Iris pigment epithelial cell (primary cell): ENCODE results near the gene IL33.

ENCODE experiments used
- DNase-seq: peaks from one replicate; pipeline ENCODE4 v3.0.0-alpha.2; 2011; ENCODE audit warnings: low read depth

IL33 gene

DNA sequence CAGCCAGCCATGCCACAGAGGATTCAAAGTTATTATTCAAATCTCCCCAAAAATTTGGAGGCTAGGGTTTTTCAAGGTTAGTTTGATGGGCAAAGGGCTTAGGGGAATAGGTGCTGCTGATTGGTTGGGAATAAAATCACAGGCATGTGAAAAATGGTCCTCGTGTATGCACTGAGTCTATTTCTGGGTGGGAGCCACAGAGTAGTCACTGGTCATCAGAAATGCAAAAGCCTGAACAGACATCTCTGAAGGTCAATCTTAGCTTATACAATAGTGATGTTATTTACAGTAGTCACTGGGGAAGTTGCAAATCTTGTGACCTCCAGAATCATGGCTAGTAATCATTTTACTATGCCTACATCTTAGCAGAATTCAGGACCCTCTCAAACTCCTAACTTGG is 1.3 kb downstream of the IL33 start:
- DNase-seq: no peak

DNA sequence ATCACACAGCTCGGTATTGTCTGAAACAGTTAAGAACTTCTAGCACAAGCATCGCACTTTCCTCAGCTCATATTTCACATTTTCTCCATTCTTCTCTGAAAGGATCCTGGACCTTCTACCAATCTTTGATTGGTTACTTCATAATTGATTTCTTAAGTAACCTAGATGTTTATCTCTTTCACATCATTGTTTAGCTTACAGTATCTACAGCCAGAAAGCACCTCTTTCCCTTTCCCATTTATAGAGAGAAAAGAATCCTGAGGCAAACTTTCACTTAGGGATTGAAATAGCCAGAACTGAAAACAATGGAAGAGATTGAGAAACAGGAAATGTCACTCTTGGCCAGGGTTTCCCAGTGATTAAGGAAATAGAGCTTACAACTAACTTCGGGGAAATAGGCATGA is 2.5 kb downstream of the IL33 start:
- peak; percentile 84 for DNase-seq

DNA sequence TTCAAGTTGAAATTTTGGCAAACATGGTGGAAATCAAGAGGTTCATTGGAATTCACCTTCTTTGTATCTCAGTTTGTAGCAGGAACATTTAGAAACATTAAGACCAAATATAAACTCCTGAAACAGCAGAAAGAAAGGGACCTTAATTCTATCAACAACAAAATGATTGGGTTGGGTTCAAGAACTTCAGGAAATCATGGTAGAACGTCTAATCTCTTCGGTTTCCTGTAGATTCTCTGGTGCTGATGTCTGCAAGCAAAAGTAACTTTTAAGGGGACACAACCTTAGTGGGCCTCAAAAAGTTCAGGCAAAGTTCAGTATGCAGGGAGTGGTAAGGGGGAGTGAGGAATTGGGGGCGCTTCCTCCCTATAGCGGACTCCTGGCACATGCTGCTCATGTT is 3.4 kb downstream of the IL33 start:
- peak; percentile 26 for DNase-seq

- no peak for DNase-seq
Measured at GRCh38 chr9:6219981-6220380, 4.4 kb downstream of the IL33 start.

- no peak for DNase-seq
Measured at GRCh38 chr9:6224393-6225154, 9.0 kb downstream of the IL33 start.

DNA sequence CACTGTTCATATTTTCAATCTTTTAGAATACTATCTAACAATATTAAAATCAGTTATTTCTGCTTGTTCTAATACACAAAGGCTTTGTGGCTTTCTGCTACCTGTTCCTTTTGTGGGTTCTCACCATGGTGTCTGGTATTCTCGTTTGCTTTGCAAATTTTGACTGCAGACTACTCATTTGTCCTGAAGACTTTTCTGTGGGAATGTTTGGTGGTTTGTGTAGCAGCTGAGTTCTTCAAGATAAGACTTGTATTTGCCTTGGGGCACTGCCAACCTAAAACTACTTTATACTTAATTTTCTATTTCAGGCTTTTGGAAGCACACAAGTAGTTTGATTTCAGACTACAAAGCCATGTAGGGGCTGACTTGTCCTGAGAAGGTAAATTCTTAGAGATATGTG is 11.1 kb downstream of the IL33 start:
- DNase-seq: peak; percentile 75

- DNase-seq: no peak
Measured at GRCh38 chr9:6229186-6229585, 13.6 kb downstream of the IL33 start.

DNA sequence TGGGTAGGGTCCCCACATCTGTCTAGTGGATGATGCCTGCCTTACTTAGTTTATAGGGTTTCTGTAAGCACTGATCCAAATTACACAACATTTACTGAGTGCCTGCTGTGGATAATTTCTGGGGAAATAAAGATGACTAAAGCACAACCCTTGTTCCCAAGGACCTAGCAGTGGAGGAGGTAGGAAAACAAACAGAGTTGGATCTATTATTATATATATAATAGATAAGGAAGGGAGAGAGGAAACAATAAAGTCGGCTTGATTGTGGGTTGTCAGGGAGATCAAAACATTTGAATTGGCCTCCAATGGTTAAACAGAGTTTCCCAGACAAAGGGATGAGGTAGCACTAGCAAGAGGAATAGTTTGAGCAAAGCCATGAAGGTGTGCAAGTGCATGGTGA is 14.0 kb downstream of the IL33 start:
- DNase-seq: peak; percentile 27

DNA sequence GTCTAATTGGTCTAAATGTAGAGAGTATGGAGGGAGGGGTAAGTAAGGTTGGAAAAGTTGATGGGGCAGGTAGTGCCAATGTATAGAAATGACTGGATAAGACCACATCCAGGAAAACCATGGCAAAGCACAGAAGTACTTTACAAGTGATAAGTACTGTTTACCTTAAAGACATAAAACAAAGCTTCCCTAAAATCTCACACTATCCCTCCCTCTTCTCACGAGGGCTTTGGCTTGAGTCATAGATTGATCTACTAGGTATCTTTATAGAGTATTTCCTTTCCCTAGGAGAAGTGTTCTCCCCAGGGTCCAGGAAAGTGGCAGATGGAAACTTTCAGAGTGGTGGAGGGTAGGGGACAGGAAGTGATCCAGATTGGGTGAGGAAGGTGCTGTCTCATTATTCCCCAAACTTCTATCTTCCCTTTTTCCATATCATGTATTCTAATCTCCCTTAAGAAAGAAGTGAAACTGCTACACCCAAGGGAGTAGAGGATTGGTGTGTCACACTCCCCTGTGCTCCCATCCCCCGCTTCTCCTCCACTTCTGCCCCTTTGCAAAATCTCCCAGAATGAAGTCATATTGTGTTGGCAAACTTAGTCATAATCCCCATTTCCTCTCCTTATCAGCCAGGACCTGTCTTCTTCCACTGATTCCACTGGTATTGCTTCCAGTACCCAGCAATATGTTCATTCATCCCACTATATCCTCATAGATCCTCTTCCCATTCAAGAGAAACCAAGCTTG is 14.6 kb downstream of the IL33 start:
- peak; percentile 55 for DNase-seq

DNA sequence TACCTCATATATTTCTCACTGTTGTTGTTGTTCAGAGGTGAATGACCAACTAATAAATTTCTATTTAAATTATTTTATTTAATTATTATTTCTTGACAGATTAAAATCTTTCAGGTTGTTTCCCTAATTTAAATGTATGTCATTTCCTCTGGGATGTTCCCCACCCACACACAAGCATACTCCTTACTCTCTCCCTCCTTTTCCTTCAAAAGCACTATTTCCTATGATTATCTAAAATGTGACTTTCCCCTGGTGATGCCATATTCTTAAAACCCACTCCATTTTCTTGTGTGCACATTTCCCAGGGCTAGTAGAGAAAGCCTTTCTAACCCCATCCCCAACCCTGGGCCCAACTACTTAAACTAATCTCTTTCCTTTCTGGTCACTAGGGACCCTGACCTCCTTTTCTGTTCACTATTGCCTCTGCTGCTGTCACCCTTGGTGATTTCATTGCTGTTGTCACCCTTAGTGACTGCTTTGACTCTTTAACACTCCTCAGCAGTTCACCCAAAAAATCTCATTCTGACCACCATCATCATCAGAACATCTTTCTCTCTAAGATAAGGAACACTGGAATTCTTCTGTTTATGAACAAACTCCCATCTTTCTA is 16.8 kb downstream of the IL33 start:
- no peak for DNase-seq

GRCh38 chr9:6234014-6234413 is 18.4 kb downstream of the IL33 start:
- no peak for DNase-seq

GRCh38 chr9:6237267-6237666 is 21.7 kb downstream of the IL33 start:
- no peak for DNase-seq

DNA sequence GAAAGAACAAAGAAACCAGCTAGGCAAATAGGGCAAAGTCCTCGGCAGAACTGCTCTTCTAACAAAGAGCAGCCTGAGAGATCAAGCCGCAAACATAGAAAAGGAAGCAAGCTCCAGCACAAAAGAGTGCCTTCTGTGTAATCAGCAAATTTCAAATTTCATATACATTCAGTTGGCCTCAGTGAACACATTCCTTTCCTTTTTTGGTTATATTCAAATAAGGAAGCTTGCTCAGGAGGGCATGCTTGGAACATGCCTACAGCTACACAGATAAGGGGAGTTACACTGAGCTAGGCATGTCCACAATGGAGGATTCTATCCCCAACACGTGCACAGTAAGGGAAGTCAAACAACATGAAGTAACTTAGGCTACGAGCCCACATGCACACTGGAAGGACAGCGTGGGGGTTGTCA is 23.4 kb downstream of the IL33 start:
- peak; percentile 17 for DNase-seq

DNA sequence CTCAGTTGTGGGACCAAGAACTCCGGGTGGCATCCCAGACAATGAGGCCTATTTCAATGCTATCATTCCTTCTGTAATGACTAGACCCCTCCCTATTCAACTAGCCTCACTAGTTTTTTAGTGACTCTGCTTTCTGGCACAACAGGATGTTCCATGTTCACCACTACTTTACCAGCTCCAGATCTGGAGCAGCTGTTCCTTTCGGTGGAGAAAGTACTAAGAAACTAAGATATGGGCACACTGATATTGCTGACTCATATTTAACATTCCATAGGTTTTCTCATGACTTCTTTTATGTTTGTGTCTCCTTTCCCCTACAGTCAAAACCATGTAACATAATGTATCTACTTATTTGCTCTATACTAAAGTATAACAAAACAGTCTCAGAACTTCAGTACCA is 24.1 kb downstream of the IL33 start:
- no peak for DNase-seq

DNA sequence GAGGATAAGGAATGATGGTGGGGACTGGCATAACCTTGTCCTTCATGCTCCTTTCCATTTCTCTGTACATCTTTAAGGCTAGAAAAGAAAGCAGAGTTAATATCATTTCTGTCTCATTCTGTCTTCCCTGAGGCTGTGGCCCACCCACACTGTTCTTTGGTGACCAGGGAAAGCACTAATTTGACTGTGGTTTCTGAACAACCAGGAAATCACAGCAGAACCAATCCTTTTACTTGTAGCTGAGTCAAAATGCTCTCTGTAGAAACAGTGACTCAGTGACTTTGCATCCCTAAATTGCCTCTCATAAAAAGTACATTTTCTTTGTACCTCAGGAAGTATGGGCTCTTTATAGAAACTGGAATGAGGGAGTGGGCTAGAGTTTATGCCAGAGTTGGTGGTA is 28.1 kb downstream of the IL33 start:
- DNase-seq: peak; percentile 27

DNA sequence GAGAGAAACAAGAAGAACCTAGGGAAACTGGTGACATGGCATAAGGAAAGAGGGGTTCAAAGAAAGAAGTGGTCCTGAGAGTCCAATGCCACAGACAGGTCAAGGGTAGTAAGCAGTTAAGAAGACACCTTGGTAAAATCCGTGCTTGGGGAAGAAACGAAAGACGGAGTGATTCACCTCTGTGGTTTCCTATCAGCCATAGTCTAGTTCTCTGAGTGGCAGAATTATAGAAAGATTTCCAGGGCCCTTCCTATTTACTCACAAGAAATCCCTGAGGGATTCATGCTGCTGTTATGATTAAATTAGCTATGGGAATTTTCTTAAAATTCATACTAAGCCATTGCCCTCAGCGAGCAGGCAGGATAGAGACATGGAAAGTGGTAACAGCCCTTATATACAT is 31.7 kb downstream of the IL33 start:
- no peak for DNase-seq

DNA sequence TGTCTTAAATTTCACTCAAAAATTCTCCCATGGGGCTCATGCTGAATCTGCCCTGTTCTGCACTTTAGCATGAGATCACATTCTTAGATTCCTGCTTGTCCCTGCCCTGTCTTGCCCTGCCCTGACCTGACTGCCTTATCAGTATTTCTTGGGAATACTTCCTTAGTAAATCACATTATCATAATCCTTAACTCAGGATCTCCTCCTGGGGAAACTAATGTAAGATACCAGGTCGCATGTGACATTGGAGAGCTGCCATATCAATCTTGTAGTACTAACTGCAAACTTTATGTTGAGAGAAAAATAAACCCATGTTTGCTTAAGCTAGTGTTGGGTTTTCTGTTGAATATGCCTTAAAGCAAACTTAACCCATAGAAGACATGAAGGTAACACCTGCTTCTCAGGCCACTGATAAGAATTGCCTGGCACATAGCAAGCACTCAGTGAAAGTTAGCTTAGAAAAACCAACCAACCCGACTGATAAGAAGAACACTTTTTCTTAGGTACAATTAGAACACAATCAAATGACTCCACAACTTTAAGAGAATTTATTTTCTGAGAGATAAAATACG is 53.3 kb downstream of the IL33 start:
- DNase-seq: no peak

DNA sequence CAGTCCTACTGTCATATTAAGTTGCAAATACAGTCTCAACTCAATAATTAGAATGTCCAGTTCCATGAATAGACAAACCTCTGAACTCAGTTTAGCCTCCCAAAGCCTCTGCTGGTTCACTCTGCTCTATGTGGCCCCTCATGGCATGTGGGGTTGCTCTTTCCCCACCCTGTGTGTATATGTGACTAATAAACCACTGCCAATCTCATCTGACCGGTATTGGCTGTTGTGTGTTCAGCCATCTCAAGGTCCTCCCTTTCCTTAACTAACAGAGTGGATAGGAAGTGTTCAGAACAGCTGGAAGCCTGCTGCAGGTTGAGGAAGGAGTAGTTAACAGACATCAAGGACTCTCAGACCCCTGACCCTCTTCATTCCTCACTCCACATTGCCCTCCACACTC is 55.3 kb downstream of the IL33 start:
- peak; percentile 9 for DNase-seq

DNA sequence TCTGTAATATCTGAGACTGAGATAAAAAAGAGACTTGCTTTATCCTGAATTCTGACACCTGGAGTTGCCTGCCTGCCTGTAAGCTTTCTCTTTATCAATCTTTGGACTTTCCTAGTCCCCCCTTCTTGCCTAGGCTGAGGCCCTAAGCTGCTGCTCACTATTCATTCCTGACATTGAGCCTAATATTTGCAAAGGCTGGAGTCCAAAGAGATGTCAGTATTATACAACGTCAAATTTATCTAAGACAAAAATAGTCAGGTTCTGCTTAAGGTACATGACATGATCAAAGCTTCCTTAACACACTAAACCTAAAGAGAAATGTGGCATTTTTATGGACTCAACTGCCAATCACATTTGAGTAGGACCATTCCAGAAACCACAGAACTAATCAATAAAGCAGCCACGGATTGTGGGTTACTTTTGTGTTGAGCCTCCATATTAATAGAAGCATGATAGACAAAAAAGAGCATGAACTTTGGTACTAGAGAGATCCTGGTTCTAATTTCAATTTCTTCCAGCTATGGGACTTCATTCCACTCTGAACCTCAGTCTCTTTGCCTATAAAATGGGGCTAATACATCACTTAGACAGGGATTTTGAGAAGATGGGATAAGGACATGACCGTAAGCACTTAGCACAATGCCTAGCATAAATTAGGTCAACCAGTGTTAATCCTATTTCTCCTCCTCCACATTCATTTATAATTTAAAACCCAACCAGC is 56.1 kb downstream of the IL33 start:
- DNase-seq: no peak

DNA sequence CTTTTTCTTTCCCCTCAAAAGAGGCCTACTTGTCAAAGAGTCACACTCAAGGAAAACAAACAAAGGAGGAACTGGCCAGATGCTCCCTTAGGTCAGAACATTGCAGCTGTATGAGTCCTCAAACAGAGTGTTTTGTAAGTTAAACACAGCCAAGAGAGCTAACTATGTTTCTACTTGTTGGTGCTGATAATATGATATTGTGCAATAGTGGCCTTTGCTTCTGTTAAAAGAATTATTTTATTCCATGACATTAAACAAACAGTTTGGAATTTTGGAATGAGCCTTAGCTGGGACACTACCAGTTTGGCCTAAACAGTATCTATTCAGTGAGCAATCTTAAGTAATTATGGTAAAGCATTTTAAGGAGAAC is 56.6 kb downstream of the IL33 start:
- DNase-seq: peak; percentile 96

DNA sequence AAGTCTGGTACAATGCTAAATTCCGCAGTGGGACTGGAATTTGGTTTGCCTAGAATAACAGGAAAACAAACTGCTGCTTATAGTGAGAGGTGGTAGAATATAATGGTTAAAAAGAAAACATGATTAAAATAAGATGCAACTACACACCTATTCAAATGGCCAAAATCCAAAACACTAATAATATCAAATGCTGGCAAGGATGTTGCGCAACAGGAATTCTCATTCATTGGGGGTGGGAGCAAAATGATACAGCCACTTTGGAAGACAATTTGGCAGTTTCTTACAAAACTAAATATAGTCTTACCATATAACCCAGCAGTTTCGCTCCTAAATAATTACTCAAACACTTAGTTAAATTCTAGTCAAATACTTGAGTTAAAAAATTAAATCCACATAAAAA is 61.8 kb downstream of the IL33 start:
- no peak for DNase-seq

GRCh38 chr9:6301858-6302257 is 86.3 kb downstream of the IL33 start:
- no peak for DNase-seq
